NCI-H446 treated with DMSO at 0.1 percent for 48 hours (cell line): Measurements from ENCODE around the gene UBXN4.
"Not testable (repeated sequence)": the region's sequence is repeated elsewhere in the genome, so short reads cannot be mapped to it uniquely, and the experiment has no call there.

Experiments
- DNase-seq: peaks from one replicate; lab custom pipeline; 2025; lab: John Stamatoyannopoulos, UW

The UBXN4 gene

GRCh38 chr2:135741395-135742324, at the start of gene UBXN4:
Gene UBXN4 (plus strand): TSS chr2:135741855. CDS start chr2:135741930, 75 bp downstream.
- DNase-seq: peak; percentile 97

DNA sequence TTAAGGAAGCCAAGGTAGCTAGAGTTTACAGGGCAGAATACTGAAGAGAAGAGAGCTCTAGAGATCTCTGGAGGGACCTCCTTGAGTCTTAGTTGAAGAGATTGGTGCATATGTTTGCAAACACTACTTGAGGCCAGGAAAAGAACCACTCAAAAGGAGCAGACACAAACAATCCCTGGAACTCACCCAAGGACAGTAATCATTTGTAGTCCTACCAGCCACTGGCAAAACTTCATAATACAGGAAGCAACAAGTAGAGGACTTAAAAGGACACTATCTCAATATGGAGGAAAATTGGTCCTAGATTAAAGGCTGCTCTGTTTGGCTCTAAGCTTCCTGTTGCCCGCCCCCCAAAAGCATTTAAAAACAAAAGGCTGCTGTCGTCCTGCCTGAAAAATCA, 46.9 kb upstream of the UBXN4 start:
- DNase-seq: no peak

GRCh38 chr2:135698838-135699237, 42.8 kb upstream of the UBXN4 start:
- DNase-seq: no peak

DNA sequence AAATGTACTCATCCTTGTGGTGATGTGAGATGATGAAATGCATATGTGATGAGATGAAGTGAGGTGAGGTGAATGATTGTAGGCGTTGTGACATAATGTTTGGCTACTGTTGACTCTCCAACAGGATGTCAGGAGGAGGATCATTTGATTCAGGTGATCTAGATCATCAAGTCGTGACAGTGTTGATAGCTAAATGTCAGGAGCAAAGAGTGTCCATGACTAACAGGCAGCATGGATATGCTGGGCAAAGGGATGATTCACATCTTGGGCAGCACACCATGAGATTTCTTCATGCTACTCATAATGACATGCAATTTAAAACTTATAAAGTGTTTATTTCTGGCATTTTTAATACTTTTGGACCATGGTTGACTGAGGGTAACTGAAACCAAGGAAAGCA, 40.2 kb upstream of the UBXN4 start:
- DNase-seq: no peak

- no peak for DNase-seq
These were observed 38.4 kb upstream of the UBXN4 start for GRCh38 chr2:135703300-135703699.

GRCh38 chr2:135704075-135704474, 37.6 kb upstream of the UBXN4 start:
- DNase-seq: not testable (repeated sequence)

DNA sequence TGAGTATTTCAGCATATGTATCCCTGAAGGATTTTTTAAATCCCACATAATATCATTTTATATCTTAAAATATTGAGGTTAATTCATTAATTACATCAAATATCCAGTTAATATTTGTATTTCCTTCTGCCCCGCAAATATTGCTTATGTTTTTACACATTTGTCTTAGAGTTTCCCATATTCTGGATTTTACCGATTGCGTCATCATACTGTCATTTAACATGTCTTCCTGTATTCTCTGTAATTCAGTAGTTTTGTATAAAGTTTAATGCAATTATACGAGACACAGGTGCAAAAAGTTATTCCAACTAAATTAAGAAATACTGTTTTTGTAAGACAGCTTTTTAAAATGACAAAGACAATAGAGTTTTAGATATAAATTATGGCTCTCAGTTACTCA, 33.5 kb upstream of the UBXN4 start:
- no peak for DNase-seq

DNA sequence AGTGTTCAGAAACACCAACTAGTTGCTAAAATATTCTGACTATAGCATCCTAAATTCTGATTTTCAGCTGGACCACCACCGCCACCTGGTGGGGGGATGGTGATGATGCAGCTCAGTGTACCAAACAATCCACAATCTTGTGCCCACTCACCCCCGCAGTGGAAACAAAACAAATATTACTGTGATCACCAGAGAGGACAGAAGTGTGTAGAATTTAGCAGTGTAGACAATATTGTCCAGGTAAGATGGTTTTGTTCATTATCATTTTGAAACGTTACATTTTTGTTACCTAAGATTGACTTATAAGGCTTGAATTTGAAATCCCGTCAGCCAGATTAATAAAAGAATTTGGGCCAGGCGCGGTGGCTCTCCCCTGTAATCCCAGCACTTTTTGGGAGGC, 31.7 kb upstream of the UBXN4 start:
- DNase-seq: peak; percentile 4

DNA sequence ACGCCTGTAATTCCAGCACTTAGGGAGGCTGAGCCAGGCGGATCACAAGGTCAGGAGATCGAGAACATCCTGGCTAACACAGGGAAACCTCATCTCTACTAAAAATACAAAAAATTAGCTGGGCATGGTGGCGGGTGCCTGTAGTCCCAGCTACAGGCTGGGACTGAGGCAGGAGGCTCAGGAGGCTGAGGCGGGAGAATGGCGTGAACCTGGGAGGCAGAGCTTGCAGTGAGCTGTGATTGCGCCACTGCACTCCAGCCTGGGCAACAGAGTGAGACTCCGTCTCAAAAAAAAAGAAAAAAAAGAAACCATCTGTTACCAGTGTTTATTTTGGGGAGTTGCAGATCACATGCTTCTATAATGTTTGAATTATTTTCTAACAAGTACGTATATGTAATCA, 26.6 kb upstream of the UBXN4 start:
- DNase-seq: not testable (repeated sequence)

DNA sequence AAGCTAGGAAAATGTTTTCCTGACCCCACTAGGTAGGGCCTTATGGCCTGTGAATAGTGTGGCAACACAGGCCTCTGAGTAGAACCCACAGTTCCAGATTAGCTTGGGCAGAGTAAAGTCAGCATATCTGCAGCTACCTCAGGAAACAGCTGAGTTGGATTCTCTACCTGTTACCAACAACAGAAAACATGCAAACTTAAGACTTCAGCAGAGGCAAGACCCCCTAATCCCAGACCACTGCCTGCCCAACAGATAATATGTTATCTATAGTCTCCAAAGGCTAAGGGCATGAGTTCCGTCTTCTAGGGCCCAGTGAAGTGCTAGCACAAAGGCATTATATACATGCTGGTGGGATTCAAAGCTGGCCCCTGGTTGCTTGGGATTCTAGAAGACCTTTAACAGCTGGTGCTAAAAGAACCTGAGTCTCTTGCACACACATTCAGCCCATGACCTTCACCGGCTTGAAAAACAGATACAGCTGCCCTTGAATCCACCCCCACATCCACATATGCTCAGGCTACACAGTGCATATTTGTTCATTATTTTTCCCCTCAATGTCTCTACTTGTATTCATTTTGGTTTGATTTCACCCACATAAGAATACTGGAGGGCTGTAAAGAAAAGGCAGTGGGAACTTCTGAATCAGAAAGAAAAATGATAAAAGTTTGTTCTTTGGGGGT, 13.5 kb upstream of the UBXN4 start:
- no peak for DNase-seq

DNA sequence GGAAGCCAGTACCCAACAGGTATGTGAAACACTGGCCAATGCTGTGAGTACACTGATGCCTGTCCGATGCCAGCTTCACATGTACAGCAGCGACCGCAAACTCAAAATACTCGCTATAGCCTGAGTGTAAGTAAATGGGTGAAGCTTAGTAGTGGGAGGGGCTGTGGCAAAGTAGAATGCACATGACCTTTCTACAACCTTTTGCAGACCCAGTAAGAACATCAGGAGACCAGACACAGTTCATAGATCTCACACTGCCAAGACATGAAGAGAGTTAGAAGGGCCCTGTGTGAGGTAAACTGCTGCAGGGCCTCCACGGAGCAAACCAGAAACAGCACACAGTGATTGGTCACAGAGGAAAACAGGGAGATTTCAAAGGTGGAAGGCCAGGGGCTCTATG, 9.1 kb upstream of the UBXN4 start:
- DNase-seq: no peak

- no peak for DNase-seq
These were observed 8.6 kb upstream of the UBXN4 start for GRCh38 chr2:135733045-135733444.

DNA sequence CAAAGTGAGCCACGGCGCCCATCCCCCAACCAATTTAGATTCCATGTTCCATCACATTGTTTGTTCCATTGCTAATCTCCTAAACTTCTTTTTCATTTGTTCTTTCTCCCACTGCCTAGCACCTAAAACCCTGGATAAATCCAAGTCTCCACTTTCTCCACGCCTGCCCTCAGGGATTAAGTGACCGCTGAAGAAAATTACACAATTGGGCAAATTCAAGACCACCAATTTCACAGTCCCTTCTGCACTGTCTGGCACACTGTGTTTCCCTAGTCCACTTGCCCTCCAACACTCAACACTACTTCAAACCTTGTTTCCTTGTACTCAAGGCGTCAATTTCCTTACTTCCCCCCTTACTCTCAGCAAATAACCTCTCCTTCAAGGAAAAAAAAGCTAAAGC, 5.1 kb upstream of the UBXN4 start:
- DNase-seq: no peak

DNA sequence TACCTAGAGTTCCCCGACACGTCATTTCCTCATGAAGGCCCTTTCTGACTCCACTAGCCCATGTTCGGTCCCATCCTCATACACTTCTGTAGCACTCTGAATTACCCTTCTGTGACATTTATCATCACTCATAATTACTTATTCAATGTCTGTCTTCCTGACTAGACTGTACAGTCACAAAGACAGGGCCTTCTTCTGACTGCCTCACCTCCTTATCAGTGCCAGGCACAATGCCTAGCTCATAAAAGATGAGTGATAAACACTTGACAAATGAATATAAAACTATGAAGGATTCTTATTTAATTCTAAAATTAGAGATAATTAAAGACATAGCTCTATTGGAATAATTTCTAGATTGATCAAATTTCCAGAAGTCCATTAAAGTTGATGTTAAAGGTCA, 1.4 kb upstream of the UBXN4 start:
- no peak for DNase-seq

DNA sequence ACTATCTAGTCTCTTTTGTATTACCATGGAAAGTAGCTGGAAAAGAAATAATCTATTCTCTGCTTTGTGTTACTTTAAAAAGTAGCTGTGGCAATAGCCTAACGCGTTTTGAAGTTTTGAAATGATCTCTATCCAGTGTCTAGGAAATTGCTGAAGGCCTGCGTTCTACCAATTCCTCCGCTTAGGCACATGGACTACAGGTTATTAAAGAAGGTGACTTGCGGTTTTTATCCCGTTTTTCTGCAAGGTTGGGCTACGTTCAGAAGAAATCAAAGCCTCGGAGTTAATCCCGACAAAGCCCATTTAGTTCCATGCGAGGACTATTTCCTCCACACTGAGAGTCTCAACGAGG, 636 bp upstream of the UBXN4 start:
- DNase-seq: no peak

- peak; percentile 36 for DNase-seq
These were observed 686 bp downstream of the UBXN4 start for GRCh38 chr2:135742325-135742757.

DNA sequence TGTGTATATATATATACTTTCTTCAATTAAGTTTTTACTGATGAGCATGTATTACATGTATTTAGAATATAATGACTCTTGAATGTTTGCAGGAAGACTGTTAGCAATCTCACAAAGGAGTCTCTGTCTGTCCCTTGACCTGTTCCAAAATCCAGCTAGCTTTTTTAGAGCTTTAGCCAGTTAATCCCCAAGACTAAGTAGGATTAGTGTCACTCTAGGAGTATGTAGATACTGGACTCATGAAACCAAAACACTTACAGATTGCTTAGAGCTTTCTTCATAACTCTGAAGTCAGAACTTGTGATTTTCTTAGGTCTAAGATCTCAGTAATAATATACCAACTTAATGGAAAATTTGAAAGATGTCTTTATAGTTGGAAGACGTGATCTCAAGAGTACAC, 2.2 kb downstream of the UBXN4 start:
- DNase-seq: no peak

DNA sequence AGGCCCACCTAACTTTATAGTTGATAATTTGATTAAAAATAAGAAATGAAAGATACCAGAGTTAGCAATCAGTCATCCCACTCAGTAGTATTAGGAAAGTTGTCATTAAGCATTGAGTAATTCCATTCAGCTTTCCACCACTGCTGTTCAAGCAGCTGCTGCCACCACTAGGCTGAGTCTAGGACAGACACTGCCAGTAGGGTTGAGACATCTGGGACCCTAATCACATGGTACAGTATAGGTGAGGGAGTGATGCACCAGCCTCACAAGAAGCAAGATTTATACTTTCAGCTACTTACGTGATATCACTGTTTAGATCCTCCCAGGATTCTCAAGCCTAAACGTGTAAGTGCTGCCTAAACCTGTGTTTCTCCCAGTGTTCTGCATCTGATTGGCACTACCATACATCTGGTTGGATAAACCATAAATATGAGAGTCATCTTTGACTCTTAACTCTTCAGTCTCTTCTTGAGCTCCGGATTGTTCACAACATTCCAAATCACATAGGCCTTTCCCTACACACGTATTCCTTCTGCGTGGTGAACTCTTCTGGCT, 3.2 kb downstream of the UBXN4 start:
- no peak for DNase-seq

GRCh38 chr2:135745545-135745944, 3.9 kb downstream of the UBXN4 start:
- no peak for DNase-seq

- no peak for DNase-seq
These were observed 13.9 kb downstream of the UBXN4 start for GRCh38 chr2:135755573-135755972.

- no peak for DNase-seq
These were observed 15.0 kb downstream of the UBXN4 start for GRCh38 chr2:135756692-135757091.

- DNase-seq: no peak
These were observed 20.4 kb downstream of the UBXN4 start for GRCh38 chr2:135762022-135762421.

GRCh38 chr2:135762530-135762929, 20.9 kb downstream of the UBXN4 start:
- DNase-seq: no peak
